ENCODE measurements around the gene SRBD1. TPM values are rescaled to one million over a fixed set of nuclear protein-coding genes. Genes with fewer than 3 reads are reported as not detected.

SRBD1 gene
- polyA plus RNA-seq, 3 donors = 5.8 to 9.2 (median 7.0) TPM

DNA sequence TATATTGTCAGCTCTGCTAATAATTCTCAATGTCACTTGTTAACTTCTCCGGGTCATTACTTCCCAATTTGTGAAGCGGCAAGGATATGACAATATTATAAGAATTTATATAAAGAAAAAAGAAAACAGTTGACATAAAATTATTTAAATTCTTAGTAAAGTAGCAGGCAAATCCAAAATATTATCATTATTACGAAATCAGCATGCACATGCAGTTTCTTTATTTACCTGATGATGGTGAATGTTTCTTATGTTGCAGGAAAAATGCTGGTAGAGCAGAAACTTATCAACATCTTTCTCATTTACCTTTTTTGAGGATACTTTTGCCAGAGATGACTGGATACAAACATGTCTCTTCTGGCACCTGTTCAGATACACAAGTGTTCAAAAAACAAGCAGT, 38.1 kb downstream of the SRBD1 start:
- peaks cover 0 to 8% (median 0%) of the 10 kb centered on the region in 7 donors for H3K9me3 Mint-ChIP-seq
- no peaks in the 10 kb centered on the region for H3K27me3 ChIP-seq (ENCODE audit: control insufficient read depth in 2 of 2, insufficient read depth in 2 of 2, low read length in 2 of 2)
- H4K20me1 ChIP-seq (ENCODE audit: insufficient read depth, low read length) = no peaks in the 10 kb centered on the region
- H3K4me3 ChIP-seq (replicated peaks in 1 of 3; ENCODE audit: low read depth in 2 of 3, low read length in 3 of 3) = no peak overlapping the region
- H3K36me3 ChIP-seq (replicated peaks in 1 of 2; ENCODE audit: control insufficient read depth in 1 of 2, insufficient read depth in 2 of 2, low read length in 2 of 2) = peaks cover 2 to 15% of the 10 kb centered on the region in 2 donors
- intact Hi-C loops (cut with micrococcal nuclease) = no loop called here
- H3K4me3 Mint-ChIP-seq = no peak overlapping the region
- H3K9me3 ChIP-seq (replicated peaks in 1 of 2; ENCODE audit: control insufficient read depth in 1 of 2, insufficient read depth in 1 of 2, low read length in 2 of 2) = no peaks in the 10 kb centered on the region
- no CpG with 5 or more reads among the region's 3 CpGs for WGBS (ENCODE audit: insufficient coverage)
- peaks cover 13% of the 10 kb centered on the region for H3K79me2 ChIP-seq (ENCODE audit: insufficient read depth, low read length)
- peaks cover 41% of the 10 kb centered on the region for H3K4me1 Mint-ChIP-seq
- no peaks in the 10 kb centered on the region for H3K27me3 Mint-ChIP-seq (ENCODE audit: low read depth in 3 of 3)
- DNase-seq = no peak
- no peak overlapping the region for H3K4me2 ChIP-seq (replicated peaks; ENCODE audit: extremely low read depth, low read length, poor library complexity, severe bottlenecking)
- H3K9ac ChIP-seq (ENCODE audit: insufficient read depth, low read length, poor library complexity, severe bottlenecking) = no peak overlapping the region
- H3K27ac ChIP-seq (ENCODE audit: low read depth in 1 of 2, low read length in 2 of 2) = no peak overlapping the region
- H3K4me1 ChIP-seq (ENCODE audit: control insufficient read depth in 1 of 2, insufficient read depth in 2 of 2, low read length in 2 of 2) = peaks cover 23 to 40% of the 10 kb centered on the region in 2 donors
- TF ChIP-seq, protein P1, sequence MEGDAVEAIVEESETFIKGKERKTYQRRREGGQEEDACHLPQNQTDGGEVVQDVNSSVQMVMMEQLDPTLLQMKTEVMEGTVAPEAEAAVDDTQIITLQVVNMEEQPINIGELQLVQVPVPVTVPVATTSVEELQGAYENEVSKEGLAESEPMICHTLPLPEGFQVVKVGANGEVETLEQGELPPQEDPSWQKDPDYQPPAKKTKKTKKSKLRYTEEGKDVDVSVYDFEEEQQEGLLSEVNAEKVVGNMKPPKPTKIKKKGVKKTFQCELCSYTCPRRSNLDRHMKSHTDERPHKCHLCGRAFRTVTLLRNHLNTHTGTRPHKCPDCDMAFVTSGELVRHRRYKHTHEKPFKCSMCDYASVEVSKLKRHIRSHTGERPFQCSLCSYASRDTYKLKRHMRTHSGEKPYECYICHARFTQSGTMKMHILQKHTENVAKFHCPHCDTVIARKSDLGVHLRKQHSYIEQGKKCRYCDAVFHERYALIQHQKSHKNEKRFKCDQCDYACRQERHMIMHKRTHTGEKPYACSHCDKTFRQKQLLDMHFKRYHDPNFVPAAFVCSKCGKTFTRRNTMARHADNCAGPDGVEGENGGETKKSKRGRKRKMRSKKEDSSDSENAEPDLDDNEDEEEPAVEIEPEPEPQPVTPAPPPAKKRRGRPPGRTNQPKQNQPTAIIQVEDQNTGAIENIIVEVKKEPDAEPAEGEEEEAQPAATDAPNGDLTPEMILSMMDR (IDR thresholded peaks at IDR 0.05) = no peak
- peaks cover 30% of the 10 kb centered on the region in 2 donors for H3K36me3 Mint-ChIP-seq
- no peak overlapping the region for H3K27ac Mint-ChIP-seq
- no peak overlapping the region for H2AFZ ChIP-seq (ENCODE audit: insufficient read depth, low read depth, low read length, poor library complexity, severe bottlenecking)

- H3K9ac ChIP-seq (ENCODE audit: insufficient read depth, low read length, poor library complexity, severe bottlenecking) = no peak overlapping the region
- no peak overlapping the region for H3K4me2 ChIP-seq (replicated peaks; ENCODE audit: extremely low read depth, low read length, poor library complexity, severe bottlenecking)
- peaks cover 13% of the 10 kb centered on the region for H3K79me2 ChIP-seq (ENCODE audit: insufficient read depth, low read length)
- peaks cover 0 to 8% (median 0%) of the 10 kb centered on the region in 7 donors for H3K9me3 Mint-ChIP-seq
- TF ChIP-seq, protein P1 (IDR thresholded peaks at IDR 0.05) = no peak
- peaks cover 35% of the 10 kb centered on the region for H3K4me1 Mint-ChIP-seq
- H3K36me3 Mint-ChIP-seq = peaks cover 24 to 25% of the 10 kb centered on the region in 2 donors
- H2AFZ ChIP-seq (ENCODE audit: insufficient read depth, low read depth, low read length, poor library complexity, severe bottlenecking) = no peak overlapping the region
- DNase-seq = no peak
- intact Hi-C loops (cut with micrococcal nuclease) = no loop called here
- H3K4me3 Mint-ChIP-seq = no peak overlapping the region
- H3K27me3 ChIP-seq (ENCODE audit: control insufficient read depth in 2 of 2, insufficient read depth in 2 of 2, low read length in 2 of 2) = no peaks in the 10 kb centered on the region
- peaks cover 0 to 15% of the 10 kb centered on the region in 2 donors for H3K36me3 ChIP-seq (replicated peaks in 1 of 2; ENCODE audit: control insufficient read depth in 1 of 2, insufficient read depth in 2 of 2, low read length in 2 of 2)
- H3K27ac ChIP-seq (ENCODE audit: low read depth in 1 of 2, low read length in 2 of 2) = no peak overlapping the region
- H3K9me3 ChIP-seq (replicated peaks in 1 of 2; ENCODE audit: control insufficient read depth in 1 of 2, insufficient read depth in 1 of 2, low read length in 2 of 2) = no peaks in the 10 kb centered on the region
- H3K27ac Mint-ChIP-seq = peak overlapping the region in 1 of 7 donors; percentile 61
- H3K4me3 ChIP-seq (replicated peaks in 1 of 3; ENCODE audit: low read depth in 2 of 3, low read length in 3 of 3) = no peak overlapping the region
- H4K20me1 ChIP-seq (ENCODE audit: insufficient read depth, low read length) = no peaks in the 10 kb centered on the region
- peaks cover 29 to 47% of the 10 kb centered on the region in 2 donors for H3K4me1 ChIP-seq (ENCODE audit: control insufficient read depth in 1 of 2, insufficient read depth in 2 of 2, low read length in 2 of 2)
- no peaks in the 10 kb centered on the region for H3K27me3 Mint-ChIP-seq (ENCODE audit: low read depth in 3 of 3)
- no CpG with 5 or more reads among the region's 3 CpGs for WGBS (ENCODE audit: insufficient coverage)
Observed at GRCh38 chr2:45571940-45572339, 39.1 kb downstream of the SRBD1 start.
